PFSK-1 (cell line): Measurements from ENCODE around the gene G3BP2.

ENCODE experiments used
- FOXP2 ChIP-seq: optimal IDR thresholded peaks from 2 replicates; pipeline ENCODE3; 2011; ENCODE audit warnings: borderline replicate concordance, control low read depth, inconsistent platforms; ENCODE audit not compliant: insufficient read depth; ENCODE audit errors: extremely low read length, extremely low read depth
- POLR2AphosphoS5 ChIP-seq: IDR thresholded peaks from 2 replicates; pipeline ENCODE4 v1.6.1; 2012; ENCODE audit warnings: low read depth, mild to moderate bottlenecking, control low read depth, low read length, moderate library complexity
- REST ChIP-seq, 2 experiments: IDR thresholded peaks; 2 replicates each; pipeline versions ENCODE4 v1.6.1 to v1.8.0; 2011 to 2012; ENCODE audit warnings: low read depth in 2 of 2, low read length in 2 of 2, control low read depth in 1 of 2, inconsistent platforms in 1 of 2, mild to moderate bottlenecking in 1 of 2, moderate library complexity in 1 of 2; ENCODE audit not compliant: insufficient read depth in 1 of 2
- SIN3A ChIP-seq: IDR thresholded peaks from 2 replicates; pipeline ENCODE4 v1.6.1; 2012; ENCODE audit warnings: mild to moderate bottlenecking, low read length, moderate library complexity, borderline replicate concordance; ENCODE audit not compliant: insufficient read depth
- TAF1 ChIP-seq: IDR thresholded peaks from 2 replicates; pipeline ENCODE4 v1.6.1; 2012; ENCODE audit warnings: low read length, control low read depth, borderline replicate concordance; ENCODE audit not compliant: insufficient read depth

The G3BP2 gene

GRCh38 chr4:75593393-75593792 lies 79.8 kb downstream of the G3BP2 start:
- TF ChIP-seq POLR2AphosphoS5 = no peak
- no peak for TF ChIP-seq TAF1
- TF ChIP-seq REST (IDR thresholded peaks at IDR 0.05; ENCODE audit: insufficient read depth in 1 of 2, low read depth in 2 of 2, low read length in 2 of 2) = no peak
- no peak for TF ChIP-seq SIN3A
- TF ChIP-seq FOXP2 = no peak
